Omental fat pad (tissue), 4 donors: ENCODE results near the gene GOLGA1. TPM values are rescaled to one million over a fixed set of nuclear protein-coding genes. Genes with fewer than 3 reads are reported as not detected.

Experiments used
- ATAC-seq: fragments of 150-250 bp; one replicate; pipeline ENCODE4 v1.9.1; 2016; ENCODE audit warnings: mild to moderate bottlenecking, moderate library complexity; ENCODE audit not compliant: low FRiP score
- DNase-seq: peaks from one replicate; pipeline ENCODE4 v3.0.0-alpha.2; 2019; ENCODE audit warnings: low spot score
- total RNA-seq, 4 donors: library from RNA; depleted of rRNA; stranded (reverse); fragments of >200 nt; gene quantifications; one replicate each; pipeline ENCODE4 v1.1.0, GENCODE V29; 2016
- TF ChIP-seq, protein P1 (sequence below), 3 donors: fragments of 450-650 bp; IDR thresholded peaks; one replicate each; pipeline ENCODE4 v1.5.1; 2016 to 2017; ENCODE audit warnings: antibody characterized with exemption in 3 of 3, mild to moderate bottlenecking in 3 of 3, moderate library complexity in 2 of 3

The GOLGA1 gene
- total RNA-seq, 4 donors from 2014 or later = 13.3 to 31.5 (median 19.7) TPM

DNA sequence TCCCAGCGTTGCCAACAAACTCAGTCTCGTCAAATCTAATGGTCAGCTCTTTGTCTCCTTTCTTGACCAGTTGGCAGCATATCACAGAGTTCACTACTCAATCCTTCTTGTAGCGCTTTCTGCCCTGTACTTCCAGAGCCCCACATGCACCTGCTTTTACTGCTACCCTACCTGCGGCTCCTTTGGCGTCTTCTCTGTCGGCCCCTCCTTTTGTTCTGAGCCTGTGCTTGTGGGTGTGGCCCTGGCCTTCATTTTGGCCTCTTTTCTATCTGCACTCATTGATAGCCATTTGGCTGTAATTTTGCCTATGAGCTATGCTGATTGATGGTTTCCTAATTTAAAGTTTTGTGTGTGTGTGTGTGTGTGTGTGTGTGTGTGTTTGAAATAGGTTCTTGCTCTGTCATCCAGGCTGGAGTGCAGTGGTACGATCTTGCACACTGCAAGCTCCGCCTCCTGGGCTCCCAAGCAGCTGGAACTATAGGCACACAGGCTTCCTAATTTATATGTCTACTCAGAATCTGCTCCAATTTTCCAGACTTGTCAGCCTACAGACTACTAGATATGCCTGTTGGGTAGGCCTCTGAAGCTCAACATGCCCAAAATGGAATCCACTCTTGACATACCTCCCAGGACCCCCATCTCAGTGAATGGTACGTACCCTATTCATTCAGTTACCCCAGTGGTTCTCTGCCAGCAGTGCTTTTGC lies 46.7 kb downstream of the GOLGA1 start:
- TF ChIP-seq, protein P1, sequence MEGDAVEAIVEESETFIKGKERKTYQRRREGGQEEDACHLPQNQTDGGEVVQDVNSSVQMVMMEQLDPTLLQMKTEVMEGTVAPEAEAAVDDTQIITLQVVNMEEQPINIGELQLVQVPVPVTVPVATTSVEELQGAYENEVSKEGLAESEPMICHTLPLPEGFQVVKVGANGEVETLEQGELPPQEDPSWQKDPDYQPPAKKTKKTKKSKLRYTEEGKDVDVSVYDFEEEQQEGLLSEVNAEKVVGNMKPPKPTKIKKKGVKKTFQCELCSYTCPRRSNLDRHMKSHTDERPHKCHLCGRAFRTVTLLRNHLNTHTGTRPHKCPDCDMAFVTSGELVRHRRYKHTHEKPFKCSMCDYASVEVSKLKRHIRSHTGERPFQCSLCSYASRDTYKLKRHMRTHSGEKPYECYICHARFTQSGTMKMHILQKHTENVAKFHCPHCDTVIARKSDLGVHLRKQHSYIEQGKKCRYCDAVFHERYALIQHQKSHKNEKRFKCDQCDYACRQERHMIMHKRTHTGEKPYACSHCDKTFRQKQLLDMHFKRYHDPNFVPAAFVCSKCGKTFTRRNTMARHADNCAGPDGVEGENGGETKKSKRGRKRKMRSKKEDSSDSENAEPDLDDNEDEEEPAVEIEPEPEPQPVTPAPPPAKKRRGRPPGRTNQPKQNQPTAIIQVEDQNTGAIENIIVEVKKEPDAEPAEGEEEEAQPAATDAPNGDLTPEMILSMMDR (IDR thresholded peaks at IDR 0.05) = no peak
- ATAC-seq (no peak), DNase-seq (no peak)

DNA sequence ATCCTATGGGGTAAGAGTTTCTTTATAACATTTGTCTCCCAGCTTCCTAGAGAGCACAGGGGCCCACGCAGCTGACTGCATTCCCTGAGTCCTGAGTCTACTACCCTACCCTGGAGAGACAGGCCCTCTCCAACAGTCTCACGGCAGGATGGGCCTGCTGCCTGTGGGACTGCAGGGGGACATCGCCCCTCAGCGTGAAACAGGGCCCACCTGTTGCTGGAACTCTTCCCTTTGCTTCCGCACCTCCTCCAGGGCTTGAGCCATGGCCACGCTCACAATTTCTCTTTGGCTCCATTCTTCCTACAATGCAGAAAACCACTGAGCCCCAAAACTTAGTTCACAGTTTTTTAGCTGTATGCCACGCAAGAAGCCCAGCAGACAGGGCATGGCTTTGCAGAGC lies 50.7 kb downstream of the GOLGA1 start:
- DNase-seq = no peak
- TF ChIP-seq, protein P1 (IDR thresholded peaks at IDR 0.05) = no peak
- no peak for ATAC-seq

DNA sequence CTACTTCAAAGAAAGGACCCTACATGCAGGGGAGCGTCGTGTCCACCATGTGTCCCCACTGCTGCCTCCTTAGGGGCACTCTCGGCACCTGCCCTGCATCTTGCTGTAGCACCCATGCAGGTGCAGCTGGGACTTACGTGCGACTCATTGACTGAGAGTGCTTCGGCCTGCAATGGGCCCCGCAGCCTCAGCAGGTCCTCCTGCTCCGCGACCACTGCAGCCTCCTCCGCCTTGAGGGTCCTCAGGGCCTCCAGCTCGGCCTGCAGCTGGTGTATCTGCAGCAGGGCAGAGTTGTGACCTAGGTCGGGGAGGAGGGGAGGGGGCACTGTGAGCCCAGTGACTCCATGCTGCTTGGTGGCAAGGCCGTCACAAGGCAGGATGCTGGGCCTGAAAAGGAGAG lies 51.9 kb downstream of the GOLGA1 start:
- TF ChIP-seq, protein P1 (IDR thresholded peaks at IDR 0.05) = no peak
- no peak for DNase-seq
- no peak for ATAC-seq

DNA sequence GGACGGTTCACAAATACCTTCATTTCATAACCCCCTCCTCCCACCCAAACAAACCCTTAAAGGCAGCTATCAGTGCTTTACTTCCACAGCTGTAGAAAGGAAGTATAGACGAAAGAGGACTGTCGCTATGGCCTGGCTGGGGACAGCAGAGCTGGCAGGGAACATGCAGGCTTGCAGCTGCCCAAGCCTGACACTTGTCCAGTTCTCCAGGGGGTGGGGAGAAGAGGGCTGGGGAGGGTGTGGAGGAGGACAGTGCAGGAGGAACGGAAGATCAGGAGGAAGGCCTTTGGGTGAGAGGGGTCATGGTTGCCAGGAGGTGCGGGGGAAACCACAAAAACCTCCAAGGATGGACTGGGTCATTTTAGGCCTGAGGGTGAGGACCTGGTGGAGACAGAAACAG lies 53.1 kb downstream of the GOLGA1 start:
- TF ChIP-seq, protein P1 (IDR thresholded peaks at IDR 0.05) = no peak
- ATAC-seq (no peak), DNase-seq (no peak)

DNA sequence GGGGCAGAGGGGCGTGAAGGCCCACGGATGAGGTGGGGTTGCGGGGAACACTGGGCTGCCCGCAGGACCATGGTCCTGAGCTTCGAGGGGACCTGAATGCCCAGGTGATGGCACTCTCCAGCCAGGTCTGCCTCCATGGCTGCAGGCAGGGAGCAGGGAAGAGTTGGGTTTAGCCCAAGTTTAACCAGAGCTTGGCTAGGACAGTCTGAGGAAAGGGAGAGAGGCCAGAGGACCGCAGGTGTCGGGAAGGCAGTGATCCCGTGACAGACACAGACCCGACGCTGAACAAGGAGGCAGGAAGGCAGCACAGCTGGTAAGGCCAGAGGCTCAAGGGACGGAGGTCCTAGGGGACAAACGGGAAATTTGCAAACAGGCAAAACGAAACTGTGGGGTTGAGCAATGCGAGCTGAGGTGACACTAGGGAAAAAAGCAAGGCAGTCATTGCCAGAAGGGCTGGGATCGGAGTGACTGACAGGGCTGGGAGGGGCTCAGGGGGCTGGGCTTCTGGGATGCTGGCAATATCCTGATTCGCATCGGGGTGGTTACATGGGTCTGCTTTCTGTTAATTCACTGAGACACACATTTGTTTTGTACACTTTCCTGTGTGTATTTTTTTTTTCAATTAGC lies 53.9 kb downstream of the GOLGA1 start:
- ATAC-seq (no peak), DNase-seq (no peak)

DNA sequence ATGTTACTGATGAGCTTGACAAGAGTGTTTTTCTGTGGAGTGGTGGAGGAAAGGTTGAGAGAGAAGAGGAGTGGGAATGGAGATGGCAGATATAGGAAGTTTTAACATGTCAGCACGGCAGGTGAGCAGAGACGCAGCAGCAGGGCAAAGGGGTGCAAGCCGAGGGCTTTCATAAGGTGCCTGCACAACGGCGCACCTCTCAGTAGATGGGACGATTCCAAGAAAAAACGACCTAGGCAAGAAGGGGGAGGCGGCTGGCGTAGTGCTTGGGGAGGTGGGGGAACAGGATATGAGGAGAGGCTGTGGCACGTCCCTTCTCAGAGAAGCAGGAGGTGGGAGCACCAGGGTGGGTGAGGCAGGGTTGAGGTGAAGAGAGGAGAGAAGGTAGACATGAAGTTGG lies 54.4 kb downstream of the GOLGA1 start:
- DNase-seq (no peak), ATAC-seq (no peak)
- TF ChIP-seq, protein P1 (IDR thresholded peaks at IDR 0.05) = no peak

More for the DNA sequence above, 53.9 kb downstream of the GOLGA1 start:
- TF ChIP-seq, protein P1 (IDR thresholded peaks at IDR 0.05) = no peak

DNA sequence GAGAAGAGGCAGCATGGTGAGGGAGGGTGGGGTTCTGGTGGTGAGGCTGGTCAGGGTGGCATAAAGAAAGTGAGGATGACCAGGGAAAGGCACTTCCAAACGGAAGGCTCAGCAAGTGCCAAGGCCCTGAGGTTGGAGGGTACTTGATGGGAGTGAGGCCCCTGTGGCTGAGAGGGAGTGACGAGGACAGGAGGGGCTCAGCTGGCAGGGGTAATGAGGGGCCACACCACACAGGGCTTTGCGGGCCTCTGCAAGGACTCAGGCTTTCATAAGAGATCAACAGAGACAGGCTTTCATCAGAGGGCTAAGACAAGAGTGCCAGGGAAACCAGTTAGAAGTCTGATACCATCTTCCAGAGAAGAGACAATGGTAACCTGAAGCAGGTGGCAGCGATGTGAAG lies 55.3 kb downstream of the GOLGA1 start:
- TF ChIP-seq, protein P1 (IDR thresholded peaks at IDR 0.05) = no peak
- DNase-seq (no peak), ATAC-seq (no peak)
